NB4 (cell line): Measurements from ENCODE around the gene FURIN.
A peak's percentile ranks its signal among the peaks of the same experiment; 100 is the strongest.

ENCODE experiments used
- CTCF ChIP-seq: IDR thresholded peaks from one replicate; pipeline ENCODE4 v1.5.1; 2012; ENCODE audit warnings: low read depth, low read length
- MYC ChIP-seq: IDR thresholded peaks from 2 replicates; pipeline ENCODE4 v1.6.1; 2011; ENCODE audit warnings: low read depth, low read length
- POLR2A ChIP-seq: IDR thresholded peaks from 2 replicates; pipeline ENCODE4 v1.6.1; 2011; ENCODE audit warnings: mild to moderate bottlenecking; ENCODE audit not compliant: insufficient read length; ENCODE audit errors: extremely low read depth

DNA sequence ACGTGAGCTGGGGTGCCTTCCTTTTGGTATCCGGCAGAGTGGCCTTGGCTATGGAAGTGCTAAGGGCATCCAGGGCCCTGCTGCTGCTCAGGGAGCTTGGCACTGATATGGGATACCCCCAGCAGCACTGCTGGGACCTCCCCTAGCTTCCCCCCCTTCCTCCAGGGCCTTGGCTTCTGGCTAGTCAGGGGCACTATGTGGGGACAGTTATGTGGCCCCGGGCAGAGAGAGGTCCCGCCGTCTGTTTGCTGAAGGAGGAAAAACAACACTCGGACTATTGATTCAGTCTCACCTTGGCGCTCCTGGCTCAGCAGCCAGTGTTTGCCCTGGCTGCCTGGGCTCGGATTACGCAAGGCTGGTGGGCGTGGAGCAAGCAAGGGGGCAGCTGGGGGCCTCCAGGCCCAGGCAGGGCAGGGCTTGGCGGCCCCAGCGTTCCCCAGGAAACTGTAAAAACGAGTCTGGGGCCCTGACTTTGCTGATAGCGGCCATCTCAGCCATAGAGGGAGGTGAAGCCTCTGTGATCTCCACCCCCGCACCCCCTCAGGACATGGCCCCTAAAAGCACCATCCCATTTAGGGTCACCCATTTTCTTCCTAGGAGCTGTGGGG, 5.7 kb downstream of the FURIN start:
- no peak for TF ChIP-seq CTCF
- TF ChIP-seq POLR2A: peak; percentile 10
- TF ChIP-seq MYC: peak; percentile 81
